ENCODE data around the gene NUBPL.

Gene NUBPL

DNA sequence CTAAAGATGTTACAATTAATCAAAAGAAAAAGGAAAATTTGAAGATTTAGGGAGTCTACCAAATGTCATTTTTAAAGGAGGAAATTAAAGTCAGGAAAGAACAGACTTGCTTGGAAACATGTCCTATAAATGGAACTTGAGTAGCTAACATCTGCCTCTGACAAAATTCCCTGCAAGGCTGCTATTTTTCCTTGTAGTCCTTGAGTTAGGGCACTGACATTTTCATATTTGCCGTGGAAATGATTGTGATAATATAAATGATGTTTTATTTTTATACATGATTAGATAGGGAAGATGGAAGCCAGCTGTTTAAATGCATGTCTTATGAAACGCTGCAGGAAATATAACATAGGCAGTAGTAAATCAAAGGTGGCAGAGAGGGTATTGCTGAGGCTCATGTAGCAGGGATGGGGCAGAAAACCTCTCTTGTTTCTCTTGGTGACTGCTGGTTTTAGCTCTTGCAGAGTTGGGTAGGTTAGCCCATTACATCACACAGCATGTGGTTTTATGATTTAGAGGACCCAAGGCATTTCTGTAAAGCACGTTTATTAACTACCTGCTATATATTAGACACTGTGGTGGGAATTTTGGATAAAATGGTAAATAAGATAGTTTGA, 21.7 kb downstream of the NUBPL start:
- no peak overlapping the region for H3K4me3 ChIP-seq (ENCODE audit: low read length)
- no peaks in the 10 kb centered on the region for H4K20me1 ChIP-seq (ENCODE audit: insufficient read depth, low read length)
- H3K9me3 ChIP-seq (replicated peaks; ENCODE audit: insufficient read depth, low read length) = no peaks in the 10 kb centered on the region

DNA sequence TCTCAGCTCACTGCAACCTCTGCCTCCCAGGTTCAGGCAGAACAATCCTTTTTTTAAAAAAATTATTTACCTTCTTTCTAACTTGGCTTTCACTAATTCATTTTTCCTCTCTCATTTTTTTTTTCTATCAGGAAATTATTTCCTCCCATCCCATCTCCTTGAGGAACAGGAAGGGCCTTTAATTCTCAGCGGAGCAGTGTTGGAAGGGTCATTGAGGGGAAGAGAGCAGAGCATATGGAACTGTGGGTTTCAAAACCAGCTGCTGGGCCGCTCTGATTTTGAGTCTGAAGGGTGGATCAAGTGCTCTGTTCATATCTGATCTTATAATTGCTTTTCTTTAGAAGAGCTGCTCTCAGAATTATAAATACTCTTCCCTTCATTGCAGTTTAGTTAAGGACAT, 29.0 kb downstream of the NUBPL start:
- H3K36me3 ChIP-seq (replicated peaks; ENCODE audit: insufficient read depth, low read length) = no peaks in the 10 kb centered on the region
- DNase-seq = no peak
- TF ChIP-seq EZH2 (optimal IDR thresholded peaks at IDR 0.05; ENCODE audit: low read depth, low read length) = no peak
- TF ChIP-seq EZH2phosphoT487 (IDR thresholded peaks at IDR 0.05; ENCODE audit: low read length) = no peak
- TF ChIP-seq, protein P1, sequence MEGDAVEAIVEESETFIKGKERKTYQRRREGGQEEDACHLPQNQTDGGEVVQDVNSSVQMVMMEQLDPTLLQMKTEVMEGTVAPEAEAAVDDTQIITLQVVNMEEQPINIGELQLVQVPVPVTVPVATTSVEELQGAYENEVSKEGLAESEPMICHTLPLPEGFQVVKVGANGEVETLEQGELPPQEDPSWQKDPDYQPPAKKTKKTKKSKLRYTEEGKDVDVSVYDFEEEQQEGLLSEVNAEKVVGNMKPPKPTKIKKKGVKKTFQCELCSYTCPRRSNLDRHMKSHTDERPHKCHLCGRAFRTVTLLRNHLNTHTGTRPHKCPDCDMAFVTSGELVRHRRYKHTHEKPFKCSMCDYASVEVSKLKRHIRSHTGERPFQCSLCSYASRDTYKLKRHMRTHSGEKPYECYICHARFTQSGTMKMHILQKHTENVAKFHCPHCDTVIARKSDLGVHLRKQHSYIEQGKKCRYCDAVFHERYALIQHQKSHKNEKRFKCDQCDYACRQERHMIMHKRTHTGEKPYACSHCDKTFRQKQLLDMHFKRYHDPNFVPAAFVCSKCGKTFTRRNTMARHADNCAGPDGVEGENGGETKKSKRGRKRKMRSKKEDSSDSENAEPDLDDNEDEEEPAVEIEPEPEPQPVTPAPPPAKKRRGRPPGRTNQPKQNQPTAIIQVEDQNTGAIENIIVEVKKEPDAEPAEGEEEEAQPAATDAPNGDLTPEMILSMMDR (IDR thresholded peaks at IDR 0.05; ENCODE audit: low read length) = no peak
- H3K9ac ChIP-seq (ENCODE audit: low read length) = no peak overlapping the region
- H3K27me3 ChIP-seq (replicated peaks; ENCODE audit: insufficient read depth, low read length) = no peaks in the 10 kb centered on the region
- no peaks in the 10 kb centered on the region for H3K9me3 ChIP-seq (replicated peaks; ENCODE audit: insufficient read depth, low read length)
- no peak overlapping the region for H2AFZ ChIP-seq (ENCODE audit: low read length)
- H3K9me2 ChIP-seq (replicated peaks; ENCODE audit: insufficient read depth, low read length) = no peaks in the 10 kb centered on the region
- H3K4me3 ChIP-seq (ENCODE audit: low read length) = no peak overlapping the region
- H3K4me2 ChIP-seq (ENCODE audit: low read depth, low read length) = no peak overlapping the region
- no peak overlapping the region for H3K27ac ChIP-seq (ENCODE audit: low read length)
- no peaks in the 10 kb centered on the region for H4K20me1 ChIP-seq (ENCODE audit: insufficient read depth, low read length)
- H3K79me2 ChIP-seq (ENCODE audit: low read length) = no peaks in the 10 kb centered on the region
- H3F3A ChIP-seq (ENCODE audit: insufficient read depth, low read length) = no peaks in the 10 kb centered on the region
- no peaks in the 10 kb centered on the region for H3K4me1 ChIP-seq (ENCODE audit: low read length)

More for the DNA sequence above, 21.7 kb downstream of the NUBPL start:
- Histone ChIP-seq H3K79me2 (ENCODE audit: low read length) (no peaks in the 10 kb centered on the region), H3K36me3 (replicated peaks; ENCODE audit: insufficient read depth, low read length) (no peaks in the 10 kb centered on the region), H3K9ac (ENCODE audit: low read length) (no peak overlapping the region), H3F3A (ENCODE audit: insufficient read depth, low read length) (no peaks in the 10 kb centered on the region), H3K4me2 (ENCODE audit: low read depth, low read length) (no peak overlapping the region), H3K4me1 (ENCODE audit: low read length) (no peaks in the 10 kb centered on the region), H2AFZ (ENCODE audit: low read length) (no peak overlapping the region), H3K27ac (ENCODE audit: low read length) (no peak overlapping the region), H3K9me2 (replicated peaks; ENCODE audit: insufficient read depth, low read length) (no peaks in the 10 kb centered on the region), H3K27me3 (replicated peaks; ENCODE audit: insufficient read depth, low read length) (no peaks in the 10 kb centered on the region)
- no peak for DNase-seq
- TF ChIP-seq, protein P1 (IDR thresholded peaks at IDR 0.05; ENCODE audit: low read length) = no peak
- TF ChIP-seq EZH2 (optimal IDR thresholded peaks at IDR 0.05; ENCODE audit: low read depth, low read length) (no peak), EZH2phosphoT487 (IDR thresholded peaks at IDR 0.05; ENCODE audit: low read length) (no peak)

DNA sequence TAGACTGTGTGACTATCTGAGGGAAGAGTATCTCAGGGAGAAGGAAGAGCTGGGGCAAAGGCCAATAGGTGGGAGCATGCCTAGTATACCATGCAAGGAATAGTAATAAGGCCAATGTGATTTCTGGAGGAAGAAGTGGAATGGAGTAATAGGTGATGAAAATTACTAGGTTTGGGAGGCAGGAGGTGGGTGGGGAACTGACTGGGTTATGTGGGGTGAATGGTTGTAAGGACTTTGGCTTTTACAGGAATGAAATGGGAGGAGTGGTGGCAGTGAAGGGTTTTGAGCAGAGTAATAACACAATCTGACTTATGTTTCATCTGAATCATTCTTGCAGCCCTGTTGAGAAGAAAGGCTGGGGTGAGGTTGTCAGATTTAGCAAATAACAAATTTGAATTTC, 30.9 kb downstream of the NUBPL start:
- Histone ChIP-seq H3K27me3 (replicated peaks; ENCODE audit: insufficient read depth, low read length) (no peaks in the 10 kb centered on the region), H3K4me2 (ENCODE audit: low read depth, low read length) (no peak overlapping the region), H3K27ac (ENCODE audit: low read length) (no peak overlapping the region), H3K36me3 (replicated peaks; ENCODE audit: insufficient read depth, low read length) (no peaks in the 10 kb centered on the region), H3K9me2 (replicated peaks; ENCODE audit: insufficient read depth, low read length) (no peaks in the 10 kb centered on the region), H4K20me1 (ENCODE audit: insufficient read depth, low read length) (no peaks in the 10 kb centered on the region), H3K9me3 (replicated peaks; ENCODE audit: insufficient read depth, low read length) (no peaks in the 10 kb centered on the region), H3K79me2 (ENCODE audit: low read length) (no peaks in the 10 kb centered on the region), H3K4me3 (ENCODE audit: low read length) (no peak overlapping the region), H3K9ac (ENCODE audit: low read length) (no peak overlapping the region), H3K4me1 (ENCODE audit: low read length) (no peaks in the 10 kb centered on the region), H3F3A (ENCODE audit: insufficient read depth, low read length) (no peaks in the 10 kb centered on the region), H2AFZ (ENCODE audit: low read length) (no peak overlapping the region)
- TF ChIP-seq EZH2phosphoT487 (IDR thresholded peaks at IDR 0.05; ENCODE audit: low read length) (no peak), EZH2 (optimal IDR thresholded peaks at IDR 0.05; ENCODE audit: low read depth, low read length) (no peak)
- TF ChIP-seq, protein P1 (IDR thresholded peaks at IDR 0.05; ENCODE audit: low read length) = no peak
- DNase-seq = no peak

Data from MM.1S (cell line).